GM18507 (cell line): ENCODE measurements around the gene MMS19.
"Not testable (repeated sequence)": the region's sequence is repeated elsewhere in the genome, so short reads cannot be mapped to it uniquely, and the experiment has no call there.

Experiments
- DNase-seq: peaks from one replicate; pipeline ENCODE4 v3.0.0; 2011; ENCODE audit warnings: low read depth; ENCODE audit not compliant: insufficient read length; ENCODE audit errors: extremely low spot score
- FAIRE-seq: peaks from 2 replicates; lab custom pipeline; 2011; peaks lifted over from hg19 to GRCh38; lab: Jason Lieb, UNC

The MMS19 gene

GRCh38 chr10:97529685-97530465 lies 31.7 kb upstream of the MMS19 start:
- DNase-seq, result no peak
- no peak for FAIRE-seq

- not testable (repeated sequence) for DNase-seq, FAIRE-seq
These were observed 30.7 kb upstream of the MMS19 start for GRCh38 chr10:97528876-97529275.

DNA sequence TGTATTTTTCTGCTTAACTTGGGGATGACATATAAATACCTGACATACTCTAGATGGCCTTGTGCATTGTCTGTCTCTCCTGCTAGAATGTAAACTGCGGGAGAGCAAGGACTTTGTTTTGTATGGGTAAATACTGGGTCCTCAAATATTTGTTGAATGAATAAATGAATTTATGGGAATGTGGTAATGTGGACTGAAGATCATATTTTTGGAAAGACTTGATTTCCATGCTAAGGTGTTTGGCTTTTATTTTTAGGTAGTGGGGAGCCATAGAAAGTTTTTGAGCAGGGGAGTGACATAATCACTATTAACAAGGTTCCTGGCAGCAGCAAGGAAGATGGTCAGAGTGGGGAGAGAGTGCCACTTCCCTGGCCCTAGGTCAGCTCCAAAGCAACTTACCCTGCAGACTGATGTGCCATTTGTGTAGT lies 27.5 kb upstream of the MMS19 start:
- no peak for DNase-seq
- no peak for FAIRE-seq

GRCh38 chr10:97525086-97525485 lies 26.9 kb upstream of the MMS19 start:
- no peak for FAIRE-seq
- DNase-seq, result no peak

DNA sequence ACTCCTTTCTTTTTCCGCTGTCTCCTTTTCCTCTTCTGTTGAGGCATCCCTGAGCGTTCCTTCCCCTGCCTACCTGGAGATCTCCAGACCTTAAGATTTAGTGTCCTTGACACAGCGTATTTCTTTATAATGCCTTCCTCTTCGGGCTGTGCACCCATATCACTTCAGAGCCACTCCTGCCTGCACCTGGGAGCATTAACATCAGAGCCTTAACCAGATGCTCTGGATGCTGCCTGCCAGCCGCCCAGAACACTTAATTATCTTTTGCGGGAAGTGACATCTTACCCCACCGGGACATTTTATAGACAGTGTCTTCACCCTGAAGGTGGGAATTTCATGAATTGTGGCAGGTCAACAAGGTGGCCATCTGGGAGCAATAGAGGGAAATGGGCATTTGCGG lies 24.7 kb upstream of the MMS19 start:
- FAIRE-seq (no peak), DNase-seq (no peak)

DNA sequence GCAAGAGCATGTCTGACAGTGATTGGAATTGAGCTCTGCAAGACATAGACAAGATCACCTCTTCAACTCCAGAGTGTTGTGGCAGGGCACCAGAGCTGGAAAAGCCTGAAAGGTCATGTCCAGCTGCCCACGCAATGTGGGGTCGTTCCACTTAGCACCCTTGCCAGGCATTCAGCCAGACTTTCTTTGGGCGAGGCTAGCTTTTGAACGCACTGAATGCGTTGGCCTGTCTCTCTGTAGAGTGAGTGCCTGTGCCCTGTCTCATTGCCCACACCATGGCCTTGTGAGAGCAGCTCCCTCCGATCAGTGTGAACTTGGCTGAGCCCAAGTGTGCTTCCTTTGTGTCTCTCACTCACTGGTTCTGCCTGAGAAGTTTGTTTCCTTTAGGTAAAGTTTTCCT lies 23.8 kb upstream of the MMS19 start:
- DNase-seq, result no peak
- no peak for FAIRE-seq

GRCh38 chr10:97520978-97521761 lies 22.9 kb upstream of the MMS19 start:
- no peak for FAIRE-seq
- no peak for DNase-seq

- no peak for FAIRE-seq
- DNase-seq, result no peak
These were observed 22.3 kb upstream of the MMS19 start for GRCh38 chr10:97520520-97520919.

DNA sequence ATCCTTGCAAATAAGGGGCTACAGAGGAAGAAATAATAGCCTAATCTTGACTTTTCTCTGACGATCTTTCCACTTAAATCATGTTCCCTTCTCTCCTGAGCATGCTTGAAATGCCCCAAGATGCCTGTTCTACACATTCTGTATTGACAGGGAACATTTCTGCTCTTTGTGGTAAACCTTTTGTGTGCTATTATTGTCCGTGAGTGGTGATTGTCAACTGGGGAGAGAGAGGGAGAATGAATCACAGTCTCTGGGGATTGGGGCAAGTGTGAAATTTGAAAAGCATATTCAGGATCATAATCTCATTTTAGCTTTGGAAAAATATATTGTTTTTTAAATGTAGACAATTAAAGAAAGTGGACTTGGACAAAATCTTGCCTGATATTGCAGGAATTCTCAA lies 21.1 kb upstream of the MMS19 start:
- FAIRE-seq (no peak), DNase-seq (no peak)

GRCh38 chr10:97518301-97519043 lies 20.2 kb upstream of the MMS19 start:
- DNase-seq (no peak), FAIRE-seq (no peak)

GRCh38 chr10:97517778-97518300 lies 19.6 kb upstream of the MMS19 start:
- FAIRE-seq, result no peak

GRCh38 chr10:97517096-97517750 lies 19.0 kb upstream of the MMS19 start:
- DNase-seq, result no peak
- no peak for FAIRE-seq

More at GRCh38 chr10:97517778-97518300, 19.6 kb upstream of the MMS19 start:
- DNase-seq, result no peak

GRCh38 chr10:97515271-97515978 lies 17.2 kb upstream of the MMS19 start:
- FAIRE-seq, result no peak
- DNase-seq, result no peak

GRCh38 chr10:97514344-97514743 lies 16.1 kb upstream of the MMS19 start:
- DNase-seq, result no peak
- FAIRE-seq, result no peak

DNA sequence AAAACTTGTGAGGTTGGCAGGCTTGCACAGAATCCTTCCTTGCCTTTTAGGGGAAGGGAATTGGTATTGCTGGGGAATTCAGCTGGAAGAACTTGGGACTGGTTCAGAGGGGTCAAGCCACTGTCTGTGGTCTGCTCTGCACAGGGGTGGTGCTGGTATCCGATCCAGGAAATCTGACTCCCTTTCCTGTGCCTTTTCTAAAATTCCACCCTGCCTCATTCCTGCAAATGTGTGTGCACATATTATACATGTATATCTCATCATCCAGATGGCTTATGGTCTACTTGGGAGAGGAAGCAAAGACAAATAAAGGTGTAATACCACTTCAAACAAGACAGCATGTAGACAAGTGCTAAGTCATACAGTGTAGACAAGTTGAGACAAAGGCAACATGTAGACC lies 14.8 kb upstream of the MMS19 start:
- DNase-seq (no peak), FAIRE-seq (no peak)

- no peak for FAIRE-seq
- DNase-seq, result no peak
These were observed 13.7 kb upstream of the MMS19 start for GRCh38 chr10:97511711-97512440.

- DNase-seq, result no peak
- no peak for FAIRE-seq
These were observed 12.5 kb upstream of the MMS19 start for GRCh38 chr10:97510686-97511085.

DNA sequence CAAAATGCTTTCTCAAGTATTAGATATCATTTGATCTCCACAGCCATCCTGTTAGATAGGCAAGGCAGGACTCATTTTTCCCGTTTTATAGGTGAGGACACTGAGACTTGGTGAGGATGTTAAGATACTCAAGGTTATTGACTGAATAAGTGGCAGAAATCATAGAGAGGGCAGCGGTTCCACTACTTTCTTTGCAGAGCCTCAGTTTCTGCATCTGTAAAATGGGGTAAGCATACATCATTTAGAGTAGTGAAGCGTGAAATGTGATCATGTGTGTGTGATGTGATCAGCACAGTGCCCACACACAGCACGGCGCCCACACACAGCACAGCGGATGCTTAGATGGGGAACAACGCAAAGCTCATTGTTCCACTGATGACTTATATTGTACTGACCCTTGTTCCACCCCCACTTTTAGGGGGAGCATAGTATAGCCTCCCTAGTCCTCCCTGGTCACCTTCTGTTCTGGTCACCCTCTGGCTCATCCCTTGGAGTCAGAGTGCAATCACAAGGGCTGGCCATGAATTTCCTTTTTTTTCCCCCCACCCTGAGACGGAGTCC lies 11.0 kb upstream of the MMS19 start:
- DNase-seq (no peak), FAIRE-seq (no peak)
